ENCODE measurements around the gene CLRN2.
A peak's percentile ranks its signal among the peaks of the same experiment; 100 is the strongest.

Gene CLRN2

GRCh38 chr4:17502756-17503155 lies 12.2 kb upstream of the CLRN2 start:
- H3K4me3 ChIP-seq (ENCODE audit: low read depth, low read length): no peak overlapping the region
- DNase-seq (ENCODE audit: low read depth): no peak
- TF ChIP-seq CTCF (IDR thresholded peaks at IDR 0.05; ENCODE audit: low read depth, low read length, missing control alignments): no peak

GRCh38 chr4:17504081-17504480 lies 10.9 kb upstream of the CLRN2 start:
- DNase-seq (ENCODE audit: low read depth): no peak
- no peak overlapping the region for H3K4me3 ChIP-seq (ENCODE audit: low read depth, low read length)
- TF ChIP-seq CTCF (IDR thresholded peaks at IDR 0.05; ENCODE audit: low read depth, low read length, missing control alignments): no peak

GRCh38 chr4:17510582-17510981 lies 4.4 kb upstream of the CLRN2 start:
- no peak overlapping the region; the same call in 1 of the 2 replicates for H3K4me3 ChIP-seq (ENCODE audit: low read depth, low read length)
- no peak for TF ChIP-seq CTCF (IDR thresholded peaks at IDR 0.05; ENCODE audit: low read depth, low read length, missing control alignments)
- DNase-seq (ENCODE audit: low read depth): no peak

GRCh38 chr4:17511051-17511450 lies 3.9 kb upstream of the CLRN2 start:
- DNase-seq (ENCODE audit: low read depth): no peak
- H3K4me3 ChIP-seq (ENCODE audit: low read depth, low read length): peak overlapping the region; percentile 65
- no peak for TF ChIP-seq CTCF (IDR thresholded peaks at IDR 0.05; ENCODE audit: low read depth, low read length, missing control alignments)

- no peak for DNase-seq (ENCODE audit: low read depth)
- H3K4me3 ChIP-seq (ENCODE audit: low read depth, low read length): peak overlapping the region; percentile 65
- TF ChIP-seq CTCF (IDR thresholded peaks at IDR 0.05; ENCODE audit: low read depth, low read length, missing control alignments): no peak
These were observed 3.4 kb upstream of the CLRN2 start for GRCh38 chr4:17511509-17511949.

GRCh38 chr4:17511950-17512795 lies 2.8 kb upstream of the CLRN2 start, which contains the start of gene QDPR:
Gene QDPR (minus strand): TSS chr4:17512090. CDS start chr4:17512054, 36 bp downstream.
- peak; percentile 31 for DNase-seq (ENCODE audit: low read depth)
- TF ChIP-seq CTCF (IDR thresholded peaks at IDR 0.05; ENCODE audit: low read depth, low read length, missing control alignments): peak; percentile 31
- peak within 1 kb of the TSS; percentile 65 for H3K4me3 ChIP-seq (ENCODE audit: low read depth, low read length)
